ENCODE results near the gene ZBTB7B. TPM values are rescaled to one million over a fixed set of nuclear protein-coding genes. Genes with fewer than 3 reads are reported as not detected.

ZBTB7B gene
- total RNA-seq, 1 experiment from 2014 or later = 38.3 TPM

- H3K23me2 ChIP-seq (ENCODE audit: insufficient read length, low read depth, low read length, poor library complexity, severe bottlenecking) = peaks cover 5% of the 10 kb centered on the region
- no peak overlapping the region for H3K27ac ChIP-seq (ENCODE audit: insufficient read length, low read depth, low read length)
- no peak overlapping the region for H2BK20ac ChIP-seq (ENCODE audit: low read depth, low read length, poor library complexity, severe bottlenecking)
- H3K9me3 ChIP-seq (ENCODE audit: control insufficient read depth, low read depth, low read length) = no peaks in the 10 kb centered on the region
- Mint-ChIP-seq H3K27me3 (ENCODE audit: low read depth) (no peaks in the 10 kb centered on the region), H3K4me3 (no peak overlapping the region), H3K27ac (no peak overlapping the region), H3K4me1 (peaks cover 39 to 44% of the 10 kb centered on the region in 2 experiments), H3K9me3 (no peaks in the 10 kb centered on the region), H3K36me3 (ENCODE audit: insufficient read depth in 1 of 3, low read depth in 3 of 3) (peaks cover 45 to 80% (median 68%) of the 10 kb centered on the region in 3 experiments)
- no peak overlapping the region for H3K9ac ChIP-seq (ENCODE audit: extremely low read depth, insufficient read length, low read length)
- DNase-seq = no peak
- H2AK5ac ChIP-seq (ENCODE audit: insufficient read length, low read length) = no peak overlapping the region
- H2AFZ ChIP-seq (ENCODE audit: low read length) = no peak overlapping the region
- no peak overlapping the region for H4K8ac ChIP-seq (replicated peaks; ENCODE audit: insufficient read length, low read depth, low read length)
- no peak overlapping the region for H2BK12ac ChIP-seq (ENCODE audit: insufficient read length, low read depth, low read length)
- H2BK120ac ChIP-seq (ENCODE audit: low read depth, low read length, poor library complexity, severe bottlenecking) = no peak overlapping the region
- H3K14ac ChIP-seq (ENCODE audit: insufficient read depth, low read length) = no peak overlapping the region
- H4K91ac ChIP-seq (ENCODE audit: insufficient read length, low read depth, low read length) = no peak overlapping the region
- peaks cover 2% of the 10 kb centered on the region; the same call in 1 of the 2 replicates for H3K4me1 ChIP-seq (ENCODE audit: insufficient read depth, low read length)
- H2BK5ac ChIP-seq (ENCODE audit: insufficient read length, low read length) = no peak overlapping the region
- no peak overlapping the region for H2BK15ac ChIP-seq (ENCODE audit: low read depth, low read length)
- H3K23ac ChIP-seq (ENCODE audit: insufficient read length, low read depth, low read length) = no peak overlapping the region
- no peak overlapping the region for H3K18ac ChIP-seq (ENCODE audit: insufficient read length, low read depth, low read length)
- no peaks in the 10 kb centered on the region for H3K27me3 ChIP-seq (ENCODE audit: insufficient read depth, low read length)
- TF ChIP-seq CTCF (conservative IDR thresholded peaks at IDR 0.05) = no peak
- H3K79me1 ChIP-seq (ENCODE audit: insufficient read depth, low read depth, low read length, poor library complexity, severe bottlenecking) = peaks cover 7% of the 10 kb centered on the region
- no peak overlapping the region for H3K4me2 ChIP-seq (ENCODE audit: insufficient read depth, insufficient read length, low read length)
- H4K20me1 ChIP-seq (ENCODE audit: control insufficient read depth, insufficient read depth, insufficient read length) = peaks cover 2% of the 10 kb centered on the region
- no peak overlapping the region for H3K56ac ChIP-seq (ENCODE audit: insufficient read length, low read depth, low read length)
- H3T11ph ChIP-seq (ENCODE audit: low read length) = no peak overlapping the region
- H4K5ac ChIP-seq (ENCODE audit: insufficient read length, low read depth, low read length) = no peak overlapping the region
- no peak overlapping the region for H3K4ac ChIP-seq (ENCODE audit: low read depth, low read length)
- H3K79me2 ChIP-seq (ENCODE audit: insufficient read depth, low read length) = peaks cover 3% of the 10 kb centered on the region; the same call in 1 of the 2 replicates
- WGBS (ENCODE audit: extremely low coverage, insufficient read length, low lambda C conversion rate) = no CpG with 5 or more reads among the region's 6 CpGs
Measured at GRCh38 chr1:154964359-154964758, 38.2 kb upstream of the ZBTB7B start.
